ENCODE data around the gene FBXO41.

- no peak for TF ChIP-seq CTCF (conservative IDR thresholded peaks at IDR 0.05)
- no peak for TF ChIP-seq ZFX (IDR thresholded peaks at IDR 0.05)
Measured at GRCh38 chr2:73235315-73236028, 48.8 kb downstream of the FBXO41 start.
